ENCODE results near the gene FOXP1. TPM values are rescaled to one million over a fixed set of nuclear protein-coding genes. Genes with fewer than 3 reads are reported as not detected.

Gene FOXP1
- total RNA-seq, 4 donors from 2014 or later = 54.2 to 152 (median 129) TPM

DNA sequence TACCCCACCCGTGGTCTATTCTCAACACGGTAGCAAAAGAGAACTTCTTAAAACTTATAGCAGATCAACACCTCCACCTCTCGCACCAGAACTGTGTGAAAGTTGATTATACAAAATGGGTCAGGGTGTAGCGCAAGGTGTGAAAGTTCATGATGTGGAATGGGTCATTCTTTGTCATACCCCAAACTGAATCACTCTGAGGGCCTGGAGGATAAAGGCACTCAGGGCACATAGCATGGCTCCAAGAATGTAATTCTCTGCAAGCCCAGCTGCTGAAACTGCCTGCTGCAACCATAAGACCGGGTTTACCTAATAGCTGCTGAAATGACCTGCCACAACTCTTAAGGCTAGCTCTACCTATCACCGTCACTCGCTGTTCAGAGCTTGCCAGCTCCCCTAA is 70.0 kb downstream of the FOXP1 start:
- peaks cover 0 to 6% of the 10 kb centered on the region in 2 donors for H3K4me1 ChIP-seq
- DNase-seq = no peak
- no peak overlapping the region for H3K27ac ChIP-seq
- no peaks in the 10 kb centered on the region for H3K27me3 ChIP-seq
- H3K36me3 ChIP-seq = no peaks in the 10 kb centered on the region
- H3K4me3 ChIP-seq = no peak overlapping the region
- TF ChIP-seq, protein P1, sequence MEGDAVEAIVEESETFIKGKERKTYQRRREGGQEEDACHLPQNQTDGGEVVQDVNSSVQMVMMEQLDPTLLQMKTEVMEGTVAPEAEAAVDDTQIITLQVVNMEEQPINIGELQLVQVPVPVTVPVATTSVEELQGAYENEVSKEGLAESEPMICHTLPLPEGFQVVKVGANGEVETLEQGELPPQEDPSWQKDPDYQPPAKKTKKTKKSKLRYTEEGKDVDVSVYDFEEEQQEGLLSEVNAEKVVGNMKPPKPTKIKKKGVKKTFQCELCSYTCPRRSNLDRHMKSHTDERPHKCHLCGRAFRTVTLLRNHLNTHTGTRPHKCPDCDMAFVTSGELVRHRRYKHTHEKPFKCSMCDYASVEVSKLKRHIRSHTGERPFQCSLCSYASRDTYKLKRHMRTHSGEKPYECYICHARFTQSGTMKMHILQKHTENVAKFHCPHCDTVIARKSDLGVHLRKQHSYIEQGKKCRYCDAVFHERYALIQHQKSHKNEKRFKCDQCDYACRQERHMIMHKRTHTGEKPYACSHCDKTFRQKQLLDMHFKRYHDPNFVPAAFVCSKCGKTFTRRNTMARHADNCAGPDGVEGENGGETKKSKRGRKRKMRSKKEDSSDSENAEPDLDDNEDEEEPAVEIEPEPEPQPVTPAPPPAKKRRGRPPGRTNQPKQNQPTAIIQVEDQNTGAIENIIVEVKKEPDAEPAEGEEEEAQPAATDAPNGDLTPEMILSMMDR (IDR thresholded peaks at IDR 0.05) = no peak
- no peak for TF ChIP-seq POLR2A (IDR thresholded peaks at IDR 0.05)
- H3K9me3 ChIP-seq = no peaks in the 10 kb centered on the region
- intact Hi-C loops (cut with DNase I; ENCODE audit: low total_unique reads) = no loop called here

DNA sequence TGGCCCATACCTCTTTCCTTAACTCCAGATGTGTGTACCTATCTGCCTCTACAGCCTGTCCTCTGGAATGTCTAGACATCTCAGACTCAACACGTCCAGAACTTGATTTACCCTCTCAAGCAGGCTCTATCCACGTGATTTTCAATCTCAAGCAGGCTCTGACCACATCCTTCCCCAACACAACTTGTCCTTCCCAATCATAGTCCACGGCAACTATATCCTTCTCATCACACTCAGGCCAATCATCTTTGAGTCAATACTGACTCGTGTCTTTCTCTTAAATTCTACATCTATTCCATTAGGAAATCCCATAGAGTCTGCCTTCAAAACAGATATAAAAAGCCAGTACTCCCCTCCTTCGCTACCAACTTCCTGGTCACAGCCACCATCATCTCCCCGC is 70.4 kb downstream of the FOXP1 start:
- Histone ChIP-seq H3K27me3 (no peaks in the 10 kb centered on the region), H3K9me3 (no peaks in the 10 kb centered on the region), H3K4me1 (peaks cover 0 to 6% of the 10 kb centered on the region in 2 donors), H3K4me3 (no peak overlapping the region), H3K36me3 (no peaks in the 10 kb centered on the region), H3K27ac (no peak overlapping the region)
- intact Hi-C loops (cut with DNase I; ENCODE audit: low total_unique reads) = no loop called here
- no peak for DNase-seq
- TF ChIP-seq POLR2A (IDR thresholded peaks at IDR 0.05) = no peak
- TF ChIP-seq, protein P1 (IDR thresholded peaks at IDR 0.05) = no peak

DNA sequence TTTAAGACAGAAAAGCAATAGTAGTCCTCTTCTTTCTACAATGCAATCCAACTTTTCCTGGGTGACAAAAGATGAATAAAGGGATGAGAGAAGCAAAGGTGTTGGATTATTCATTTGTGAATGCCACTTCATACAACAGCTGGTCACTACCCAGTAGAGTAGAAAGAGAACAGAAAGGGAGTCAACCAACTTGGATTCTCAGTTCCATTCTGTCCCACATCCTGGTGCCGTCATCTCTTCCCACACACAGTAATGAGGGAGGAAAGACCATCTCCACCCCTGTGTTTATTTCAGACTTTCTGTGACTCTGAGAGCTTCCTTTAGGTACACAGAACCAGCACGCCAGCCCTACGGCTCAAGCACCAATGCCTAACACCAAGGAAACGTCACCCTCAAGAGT is 71.0 kb downstream of the FOXP1 start:
- no peak for DNase-seq
- no peak overlapping the region for H3K27ac ChIP-seq
- peaks cover 0 to 6% of the 10 kb centered on the region in 2 donors for H3K4me1 ChIP-seq
- intact Hi-C loops (cut with DNase I; ENCODE audit: low total_unique reads) = no loop called here
- no peaks in the 10 kb centered on the region for H3K36me3 ChIP-seq
- no peak overlapping the region for H3K4me3 ChIP-seq
- H3K27me3 ChIP-seq = no peaks in the 10 kb centered on the region
- no peaks in the 10 kb centered on the region for H3K9me3 ChIP-seq
- TF ChIP-seq, protein P1 (IDR thresholded peaks at IDR 0.05) = no peak
- TF ChIP-seq POLR2A (IDR thresholded peaks at IDR 0.05) = no peak

DNA sequence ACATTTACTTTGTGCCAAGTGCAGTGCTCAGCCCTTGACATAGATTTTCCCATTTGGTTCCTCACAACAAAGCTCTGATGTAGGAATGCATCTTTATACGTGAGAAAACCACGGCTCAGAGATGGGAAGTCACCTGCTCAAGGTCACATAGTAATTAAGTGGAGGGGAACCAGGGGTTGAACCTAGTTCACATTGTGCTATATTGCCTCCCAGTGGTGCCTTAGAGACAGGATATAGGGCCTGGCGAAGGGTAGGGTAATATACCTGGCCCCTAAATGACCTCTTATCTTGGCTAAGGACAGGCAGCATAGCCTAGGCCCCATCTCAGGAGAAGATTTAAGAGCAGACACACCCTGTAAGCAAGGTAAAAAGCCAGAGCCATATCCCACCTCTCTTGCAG is 71.5 kb downstream of the FOXP1 start:
- Histone ChIP-seq H3K27ac (no peak overlapping the region), H3K36me3 (no peaks in the 10 kb centered on the region), H3K9me3 (no peaks in the 10 kb centered on the region), H3K4me1 (peaks cover 0 to 6% of the 10 kb centered on the region in 2 donors), H3K27me3 (no peaks in the 10 kb centered on the region), H3K4me3 (no peak overlapping the region)
- TF ChIP-seq, protein P1 (IDR thresholded peaks at IDR 0.05) = no peak
- TF ChIP-seq POLR2A (IDR thresholded peaks at IDR 0.05) = no peak
- no peak for DNase-seq
- intact Hi-C loops (cut with DNase I; ENCODE audit: low total_unique reads) = no loop called here

DNA sequence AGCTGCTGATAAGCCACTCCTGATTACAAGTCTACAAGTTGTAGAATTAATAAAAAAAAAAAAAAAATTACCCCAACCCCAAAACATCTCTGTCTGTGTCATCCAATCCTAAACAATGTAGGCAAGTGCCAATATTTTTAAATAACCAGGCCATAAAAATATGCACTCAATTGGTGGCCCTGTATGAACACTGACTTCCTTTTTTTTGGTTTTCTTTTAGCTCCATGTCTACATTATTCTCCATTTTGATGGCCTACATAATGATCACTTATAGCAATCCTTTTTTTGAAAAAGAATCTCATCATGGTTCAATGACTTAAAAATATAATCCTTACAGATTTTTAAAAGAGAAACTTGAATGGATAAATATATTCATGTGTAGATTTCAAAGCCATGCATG is 72.1 kb downstream of the FOXP1 start:
- TF ChIP-seq POLR2A (IDR thresholded peaks at IDR 0.05) = no peak
- TF ChIP-seq, protein P1 (IDR thresholded peaks at IDR 0.05) = no peak
- intact Hi-C loops (cut with DNase I; ENCODE audit: low total_unique reads) = no loop called here
- Histone ChIP-seq H3K36me3 (no peaks in the 10 kb centered on the region), H3K27ac (no peak overlapping the region), H3K9me3 (no peaks in the 10 kb centered on the region), H3K4me3 (no peak overlapping the region), H3K27me3 (no peaks in the 10 kb centered on the region), H3K4me1 (peaks cover 0 to 6% of the 10 kb centered on the region in 2 donors)
- no peak for DNase-seq

Measured in uterus (tissue), 4 donors.